PC-9 (cell line): ENCODE measurements around the gene RGS3.

Experiments used
- CTCF ChIP-seq: fragments of 200-600 bp; sonication (generic); conservative IDR thresholded peaks from 2 replicates; pipeline ENCODE4 v1.6.1; 2017; ENCODE audit warnings: mixed run types, antibody characterized with exemption, mild to moderate bottlenecking, moderate library complexity
- EZH2 ChIP-seq: fragments of 200-600 bp; sonication (generic); IDR thresholded peaks from 2 replicates; pipeline ENCODE4 v1.8.0; 2017; ENCODE audit warnings: antibody characterized with exemption, low read depth

GRCh38 chr9:113628621-113629020, 165.1 kb downstream of the RGS3 start:
- no peak for TF ChIP-seq CTCF
- TF ChIP-seq EZH2 = no peak
